Activated T-helper 2 cell treated with anti-CD3 and anti-CD28 coated beads, Interferon-gamma antibody, Interleukin-2, Interleukin-4, amounts not matched to agents 10 μg/mL and 5 μg/mL and 100 μg/mL, durations not matched to agents 14 hours and 24 hours and 36 hours (primary cell): ENCODE results near the gene CDC14B. TPM values are rescaled to one million over a fixed set of nuclear protein-coding genes. Genes with fewer than 3 reads are reported as not detected.
A peak's percentile ranks its signal among the peaks of the same experiment; 100 is the strongest.

ENCODE experiments used
- DNase-seq: peaks from one replicate; pipeline ENCODE4 v3.0.0; 2021; ENCODE audit warnings: low spot score
- H3K27ac Mint-ChIP-seq: one replicate; pipeline ENCODE4 v1.8.0; 2021; ENCODE audit warnings: mixed read lengths
- H3K27me3 Mint-ChIP-seq: one replicate; pipeline ENCODE4 v1.8.0; 2021; ENCODE audit warnings: low read depth, mixed read lengths
- H3K36me3 Mint-ChIP-seq: one replicate; pipeline ENCODE4 v1.8.0; 2021; ENCODE audit warnings: low read depth, mixed read lengths
- H3K4me1 Mint-ChIP-seq: one replicate; pipeline ENCODE4 v1.8.0; 2021; ENCODE audit warnings: low read depth, mixed read lengths
- H3K4me3 Mint-ChIP-seq: one replicate; pipeline ENCODE4 v1.8.0; 2021; ENCODE audit warnings: low read depth, mild to moderate bottlenecking, moderate library complexity, mixed read lengths
- H3K9me3 Mint-ChIP-seq: one replicate; pipeline ENCODE4 v1.8.0; 2021; ENCODE audit warnings: mixed read lengths
- intact Hi-C: fragments of 100-400 bp; cut with micrococcal nuclease; formaldehyde crosslinking; loops from one replicate; pipeline ENCODE4 v1.15.1; 2023
- total RNA-seq: library from RNA; stranded (reverse); gene quantifications from 2 replicates; pipeline ENCODE4 v1.2.3, GENCODE V29; 2022

Gene CDC14B
- total RNA-seq, 1 donor from 2014 or later = 6.5 TPM

DNA sequence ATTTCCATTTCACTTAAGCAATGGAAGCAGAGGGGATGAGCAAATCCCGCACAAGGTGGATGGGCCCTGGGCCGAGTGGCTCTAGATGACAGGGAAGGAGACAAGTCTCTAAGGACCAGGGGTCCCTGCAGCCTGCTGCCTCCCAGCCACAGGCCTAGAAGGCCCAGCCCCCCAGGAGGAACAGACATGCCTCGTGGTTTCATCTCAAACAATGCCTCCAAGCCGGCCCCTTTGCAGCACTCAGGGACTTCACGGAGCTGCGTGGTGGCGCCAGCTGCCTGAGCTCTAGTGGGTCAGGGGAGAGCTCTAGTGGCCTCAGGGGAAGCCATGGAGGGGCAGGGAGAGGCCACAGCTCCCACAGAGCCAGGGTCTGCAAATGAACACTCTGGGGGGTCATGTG, 120.8 kb downstream of the CDC14B start:
- H3K4me1 Mint-ChIP-seq = no peaks in the 10 kb centered on the region
- H3K27me3 Mint-ChIP-seq = no peaks in the 10 kb centered on the region
- H3K36me3 Mint-ChIP-seq = no peaks in the 10 kb centered on the region
- H3K9me3 Mint-ChIP-seq = no peaks in the 10 kb centered on the region
- intact Hi-C loops = no loop called here
- no peak overlapping the region for H3K4me3 Mint-ChIP-seq
- DNase-seq = no peak
- H3K27ac Mint-ChIP-seq = no peak overlapping the region

DNA sequence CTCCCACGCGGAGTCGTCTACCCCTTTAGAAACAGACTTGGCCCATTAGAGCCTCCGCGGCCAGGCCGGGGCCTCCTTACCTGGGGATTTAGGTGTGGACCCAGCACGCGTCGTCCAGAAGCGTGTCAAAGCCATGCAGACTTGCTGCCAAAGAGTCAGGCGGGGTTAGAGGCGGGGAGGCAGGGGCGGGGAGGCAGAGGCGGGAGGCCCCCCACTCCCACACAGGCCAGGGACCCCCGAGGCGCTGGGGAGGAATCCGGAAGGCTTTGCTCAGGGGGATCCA, 122.6 kb downstream of the CDC14B start:
- Mint-ChIP-seq H3K27ac (no peak overlapping the region), H3K9me3 (no peaks in the 10 kb centered on the region)

DNA sequence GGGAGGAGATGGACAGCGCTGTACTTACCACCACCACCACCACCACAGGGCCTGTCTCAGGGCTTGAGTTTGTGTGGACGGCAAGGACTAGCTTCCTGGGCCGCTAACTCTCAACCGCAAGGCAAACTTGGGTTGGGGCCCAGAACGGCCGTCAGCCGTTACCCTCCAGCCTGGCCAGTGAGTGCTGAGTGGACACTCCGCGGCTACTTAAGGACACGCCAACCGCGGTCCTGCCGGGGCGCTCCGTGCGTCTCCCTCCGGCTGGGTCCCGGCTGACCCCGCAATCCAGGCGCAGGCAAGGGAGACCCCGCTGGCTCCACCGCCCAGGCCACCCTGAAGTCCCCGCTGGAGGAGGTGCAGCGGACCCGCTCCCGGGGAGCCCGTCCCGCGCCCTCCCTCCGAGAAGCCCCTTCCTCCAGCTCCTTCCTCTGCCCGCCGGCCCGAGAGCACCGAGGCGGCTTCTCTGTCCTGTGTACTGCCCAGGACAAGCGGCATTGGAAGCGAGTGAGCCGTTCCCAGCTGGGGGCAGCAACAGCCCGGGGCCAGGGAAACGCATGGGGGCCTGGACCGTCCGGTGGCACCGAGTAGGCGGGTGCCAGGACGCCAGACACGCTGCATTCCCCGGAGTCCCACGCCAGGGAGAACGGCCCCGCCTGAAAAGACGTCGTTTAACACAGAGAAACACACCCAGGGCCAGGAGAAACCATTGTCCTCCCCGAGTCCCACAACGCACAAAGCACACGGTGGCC, 123.1 kb downstream of the CDC14B start:
- DNase-seq = no peak
- peaks cover 2% of the 10 kb centered on the region for H3K36me3 Mint-ChIP-seq
- H3K27ac Mint-ChIP-seq = no peak overlapping the region
- H3K4me1 Mint-ChIP-seq = peaks cover 2% of the 10 kb centered on the region
- no peak overlapping the region for H3K4me3 Mint-ChIP-seq
- no peaks in the 10 kb centered on the region for H3K27me3 Mint-ChIP-seq
- intact Hi-C loops = no loop called here
- no peaks in the 10 kb centered on the region for H3K9me3 Mint-ChIP-seq

More for the DNA sequence above, 122.6 kb downstream of the CDC14B start:
- DNase-seq = no peak
- Mint-ChIP-seq H3K27me3 (no peaks in the 10 kb centered on the region), H3K4me3 (no peak overlapping the region), H3K4me1 (no peaks in the 10 kb centered on the region), H3K36me3 (no peaks in the 10 kb centered on the region)
- intact Hi-C loops = no loop called here

DNA sequence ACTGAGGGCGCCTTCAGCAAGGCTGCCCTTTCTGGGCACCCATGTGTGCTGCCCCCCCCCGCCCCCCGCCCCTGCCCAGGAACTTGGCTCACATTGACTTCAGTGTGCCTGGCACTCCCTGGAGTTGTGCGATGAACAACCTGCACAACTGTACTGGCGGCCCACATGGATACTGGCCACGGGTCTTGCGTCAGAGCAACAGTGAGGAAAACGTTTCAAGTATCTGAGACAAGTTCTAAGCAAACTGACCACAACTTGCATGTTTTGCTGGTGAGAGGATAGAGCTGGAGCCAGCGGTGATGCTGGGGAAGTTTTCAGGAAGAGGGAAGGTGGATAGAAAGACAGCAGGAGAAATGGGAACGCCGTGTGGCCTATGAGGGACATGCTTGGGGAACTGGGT, 124.3 kb downstream of the CDC14B start:
- DNase-seq = no peak
- Mint-ChIP-seq H3K4me1 (peaks cover 2% of the 10 kb centered on the region), H3K27ac (no peak overlapping the region), H3K9me3 (no peaks in the 10 kb centered on the region), H3K27me3 (no peaks in the 10 kb centered on the region), H3K4me3 (no peak overlapping the region), H3K36me3 (peaks cover 6% of the 10 kb centered on the region)
- intact Hi-C loops = no loop called here

DNA sequence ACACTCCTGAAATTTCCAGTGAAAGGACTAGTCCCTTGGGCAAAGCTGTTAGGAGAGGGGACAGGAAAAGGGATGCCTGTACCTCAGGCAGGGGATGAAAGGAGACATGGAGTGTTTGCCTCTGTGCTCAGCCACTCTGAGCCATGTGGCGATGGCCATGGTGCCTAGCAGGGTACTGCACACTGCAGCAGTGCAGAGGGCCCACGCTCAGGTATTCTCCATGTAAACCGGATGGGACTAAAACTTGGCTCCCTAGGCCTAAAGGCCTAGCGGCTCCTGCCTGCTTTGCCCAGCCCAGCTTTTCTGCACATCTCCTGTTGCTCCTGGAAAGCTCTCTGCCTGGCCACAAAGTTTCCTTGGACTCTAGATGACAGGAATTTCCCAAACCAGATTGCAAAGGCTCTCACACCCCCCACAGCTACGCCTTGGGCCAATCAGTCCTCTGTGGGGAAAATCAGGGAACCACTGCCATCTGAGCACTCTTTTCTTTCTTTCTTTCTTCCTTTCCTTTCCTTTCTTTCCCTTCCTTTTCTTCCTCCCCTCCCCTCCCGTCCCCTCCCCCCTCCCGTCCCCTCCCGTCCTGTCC, 125.3 kb downstream of the CDC14B start:
- intact Hi-C loops = loop anchor here (5.0 kb wide), 1 partner anchor 42 kb away; the partner anchor contains the start of gene HABP4
- H3K9me3 Mint-ChIP-seq = no peaks in the 10 kb centered on the region
- H3K4me1 Mint-ChIP-seq = peaks cover 2% of the 10 kb centered on the region
- no peaks in the 10 kb centered on the region for H3K27me3 Mint-ChIP-seq
- H3K36me3 Mint-ChIP-seq = peaks cover 13% of the 10 kb centered on the region
- H3K4me3 Mint-ChIP-seq = no peak overlapping the region
- no peak for DNase-seq
- no peak overlapping the region for H3K27ac Mint-ChIP-seq

DNA sequence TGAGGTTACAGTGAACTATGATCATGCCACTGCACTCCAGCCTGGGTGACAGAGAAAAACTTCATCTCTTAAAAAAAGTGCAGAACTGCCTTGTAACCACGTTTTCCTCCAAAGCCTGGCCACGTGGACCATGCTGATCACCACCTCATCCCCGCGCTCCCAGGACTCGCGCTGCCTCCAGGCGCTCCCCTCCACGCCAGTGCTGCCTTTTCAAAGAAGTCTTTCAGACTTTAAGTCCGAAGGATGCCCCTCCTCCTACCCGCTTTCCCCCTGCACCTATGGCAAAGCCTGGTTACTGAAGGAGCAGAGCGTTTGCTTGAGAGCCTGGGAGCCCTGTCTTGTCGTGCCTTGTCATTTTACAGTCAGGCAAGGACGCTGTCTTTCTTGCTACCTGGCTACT, 125.9 kb downstream of the CDC14B start:
- peaks cover 2% of the 10 kb centered on the region for H3K4me1 Mint-ChIP-seq
- peaks cover 17% of the 10 kb centered on the region for H3K36me3 Mint-ChIP-seq
- H3K27ac Mint-ChIP-seq = no peak overlapping the region
- intact Hi-C loops = loop anchor here (5.0 kb wide), 1 partner anchor 41 kb away; the partner anchor contains the start of gene HABP4
- H3K4me3 Mint-ChIP-seq = no peak overlapping the region
- no peaks in the 10 kb centered on the region for H3K9me3 Mint-ChIP-seq
- no peak for DNase-seq
- H3K27me3 Mint-ChIP-seq = no peaks in the 10 kb centered on the region

DNA sequence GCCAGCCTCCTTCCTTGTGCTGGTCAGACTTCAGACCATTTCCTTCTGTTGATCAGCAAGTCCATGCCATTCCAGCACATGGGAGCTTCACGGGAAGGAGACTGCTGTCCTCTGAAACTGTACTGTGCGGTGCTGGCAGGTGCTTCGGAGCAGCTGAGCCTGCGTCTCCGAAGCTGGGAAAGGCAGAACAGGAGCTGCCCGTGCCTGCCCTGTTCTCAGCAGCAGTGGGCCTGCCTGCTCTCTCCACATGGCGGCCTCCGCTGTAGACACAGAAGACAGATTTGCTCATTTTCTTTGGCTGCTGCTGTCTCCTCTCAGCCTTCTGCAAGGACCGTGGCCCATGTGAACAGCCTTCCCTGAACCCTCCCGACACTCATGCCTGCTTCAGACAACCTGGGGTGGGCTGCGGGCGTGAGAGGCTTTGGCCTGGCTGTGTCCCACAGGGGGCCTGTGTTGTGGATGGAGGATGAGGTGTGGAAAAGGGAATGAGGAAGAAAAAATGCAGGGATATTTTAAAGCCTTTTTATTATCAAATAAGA, 126.6 kb downstream of the CDC14B start:
- no peak for DNase-seq
- intact Hi-C loops = loop anchor here (5.0 kb wide), 1 partner anchor 41 kb away; the partner anchor contains the start of gene HABP4
- Mint-ChIP-seq H3K4me1 (peaks cover 2% of the 10 kb centered on the region), H3K36me3 (peaks cover 22% of the 10 kb centered on the region), H3K27ac (no peak overlapping the region), H3K9me3 (no peaks in the 10 kb centered on the region), H3K27me3 (no peaks in the 10 kb centered on the region), H3K4me3 (no peak overlapping the region)

DNA sequence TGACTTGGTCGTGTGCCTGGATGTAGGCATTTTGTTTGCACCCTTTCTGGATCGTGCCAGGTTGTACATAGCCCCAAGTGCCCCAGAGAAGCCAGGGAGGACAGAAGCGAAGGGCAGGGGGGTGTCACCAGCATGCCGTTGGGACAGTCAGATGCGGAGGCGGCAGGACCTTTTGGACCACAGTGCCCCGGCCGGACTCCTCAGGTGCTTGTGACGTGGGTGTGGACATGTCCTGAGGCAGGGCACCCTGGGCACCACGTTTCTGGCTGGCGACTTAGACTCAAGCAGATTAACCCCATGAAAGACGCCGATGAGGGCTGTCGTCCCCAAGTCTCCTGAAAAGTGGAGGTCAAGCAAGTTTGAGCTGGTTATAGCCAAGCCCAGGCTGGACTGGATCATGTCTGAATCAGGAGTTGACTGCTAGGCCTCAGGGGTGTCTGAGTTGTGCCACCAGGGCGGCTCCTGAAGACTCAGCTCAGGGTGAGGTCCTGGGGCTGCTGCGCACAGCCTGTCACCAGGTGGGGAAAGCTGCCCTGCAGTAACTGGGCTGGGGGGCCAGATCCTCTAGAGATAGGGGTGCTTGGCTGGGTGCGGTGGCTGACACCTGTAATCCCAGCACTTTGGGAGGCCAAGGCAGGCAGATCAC, 127.6 kb downstream of the CDC14B start:
- no peak overlapping the region for H3K4me3 Mint-ChIP-seq
- no peaks in the 10 kb centered on the region for H3K9me3 Mint-ChIP-seq
- intact Hi-C loops = loop anchor here (1.0 to 5.0 kb wide), 2 partner anchors 13 to 40 kb away; partner anchors contain the start of gene HABP4
- H3K27ac Mint-ChIP-seq = peak overlapping the region; percentile 74
- H3K4me1 Mint-ChIP-seq = peaks cover 2% of the 10 kb centered on the region
- DNase-seq = no peak
- peaks cover 26% of the 10 kb centered on the region for H3K36me3 Mint-ChIP-seq
- no peaks in the 10 kb centered on the region for H3K27me3 Mint-ChIP-seq

DNA sequence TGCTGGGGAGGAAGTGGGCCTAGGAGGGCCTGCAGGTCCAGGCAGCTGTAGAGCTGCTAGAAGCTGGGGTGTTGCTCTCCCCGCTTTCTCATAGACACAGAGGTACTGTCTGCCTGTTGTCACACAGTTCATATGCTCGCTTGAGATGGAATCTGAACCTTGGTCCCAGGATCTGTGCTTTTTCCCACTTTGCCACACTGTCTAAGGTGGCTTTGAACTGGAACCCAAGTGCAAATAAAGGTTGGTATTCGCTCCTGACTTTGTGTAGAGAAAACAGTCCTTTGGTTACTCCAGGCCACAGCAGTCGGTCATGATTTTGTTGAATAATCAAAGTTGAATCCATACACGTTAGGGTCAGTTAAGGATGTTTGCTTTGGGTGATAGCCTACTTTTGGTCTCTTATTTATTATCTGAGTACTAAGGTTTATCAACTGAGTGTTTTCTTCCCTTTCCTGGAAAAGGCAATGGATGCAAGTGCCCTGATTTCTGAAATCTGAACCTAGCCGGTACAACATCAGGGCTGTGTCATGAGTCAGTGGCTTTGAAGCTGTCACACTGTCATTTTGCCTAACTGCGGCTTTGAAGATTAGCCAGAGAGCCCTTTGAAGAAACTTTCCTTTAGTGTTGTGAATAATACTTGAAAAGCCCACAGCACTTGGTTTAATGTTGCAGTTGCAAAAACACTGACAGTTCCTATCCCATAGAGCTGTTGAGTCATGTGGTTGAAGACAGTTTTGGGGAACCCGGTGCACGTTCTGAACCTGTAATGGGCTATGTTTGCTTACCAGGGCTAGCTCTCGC, 128.4 kb downstream of the CDC14B start:
- peaks cover 29% of the 10 kb centered on the region for H3K36me3 Mint-ChIP-seq
- H3K4me1 Mint-ChIP-seq = peaks cover 2% of the 10 kb centered on the region
- H3K27ac Mint-ChIP-seq = peak overlapping the region; percentile 74
- no peaks in the 10 kb centered on the region for H3K9me3 Mint-ChIP-seq
- intact Hi-C loops = loop anchor here (1.0 to 5.0 kb wide), 2 partner anchors 12 to 39 kb away; partner anchors contain the start of gene HABP4
- no peak overlapping the region for H3K4me3 Mint-ChIP-seq
- DNase-seq = no peak
- H3K27me3 Mint-ChIP-seq = no peaks in the 10 kb centered on the region

DNA sequence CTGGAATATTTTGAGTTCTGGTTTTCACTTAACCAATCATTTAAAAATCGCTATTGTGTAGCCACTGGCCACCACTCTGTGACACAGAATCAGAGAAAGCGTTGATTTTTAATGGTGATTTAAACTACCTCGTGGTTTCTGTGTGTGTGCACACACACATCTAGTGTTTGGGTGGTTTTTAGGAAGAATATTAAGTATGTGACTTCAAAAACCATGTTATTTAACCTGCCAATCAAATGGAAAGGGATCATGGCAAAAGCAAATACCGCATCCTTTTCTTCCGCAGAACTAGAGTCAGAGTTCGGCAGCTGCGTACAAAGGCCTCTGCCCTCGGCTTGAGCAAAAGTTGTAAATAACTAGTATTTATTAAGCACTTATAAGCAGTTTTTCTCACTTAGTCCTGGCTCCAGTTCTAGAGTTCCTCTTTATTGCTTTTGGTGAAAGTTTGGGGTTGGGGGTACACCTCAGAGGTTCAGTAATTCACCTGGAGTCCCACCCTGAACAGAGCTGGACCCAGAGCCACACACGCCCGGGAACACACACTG, 129.0 kb downstream of the CDC14B start:
- H3K36me3 Mint-ChIP-seq = peaks cover 31% of the 10 kb centered on the region
- intact Hi-C loops = loop anchor here (1.0 to 5.0 kb wide), 2 partner anchors 11 to 38 kb away; partner anchors contain the start of gene HABP4

DNA sequence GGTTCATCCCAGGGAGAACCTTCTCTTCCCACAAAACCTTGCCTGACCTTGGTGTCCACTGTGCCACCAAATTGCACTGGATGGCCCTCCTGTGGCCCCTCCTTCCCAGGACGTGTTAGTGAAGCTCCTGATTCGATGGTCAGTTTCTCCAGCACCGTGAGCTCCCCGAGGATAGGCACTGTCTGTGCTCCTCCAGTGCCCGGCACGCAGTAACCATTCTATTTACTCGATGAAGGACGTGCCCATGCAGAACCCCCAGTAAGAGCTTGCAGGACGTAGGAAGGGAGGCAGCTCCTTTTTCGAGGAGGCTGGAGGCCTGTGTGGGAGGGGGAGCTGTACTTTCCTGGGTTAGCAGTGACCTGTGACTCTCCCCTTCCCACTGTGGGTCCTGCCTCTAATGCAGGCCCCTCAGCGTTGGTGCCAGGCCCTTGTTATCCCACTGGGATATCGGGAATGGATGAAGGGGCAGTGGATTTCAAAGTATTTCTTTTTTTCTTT, 130.1 kb downstream of the CDC14B start:
- Mint-ChIP-seq H3K27me3 (no peaks in the 10 kb centered on the region), H3K27ac (no peak overlapping the region), H3K36me3 (peaks cover 40% of the 10 kb centered on the region), H3K9me3 (no peaks in the 10 kb centered on the region), H3K4me1 (peaks cover 2% of the 10 kb centered on the region), H3K4me3 (no peak overlapping the region)
- intact Hi-C loops = no loop called here
- DNase-seq = no peak

More for the DNA sequence above, 129.0 kb downstream of the CDC14B start:
- no peak for DNase-seq
- H3K27me3 Mint-ChIP-seq = no peaks in the 10 kb centered on the region
- no peak overlapping the region for H3K27ac Mint-ChIP-seq
- H3K4me3 Mint-ChIP-seq = no peak overlapping the region
- peaks cover 2% of the 10 kb centered on the region for H3K4me1 Mint-ChIP-seq
- no peaks in the 10 kb centered on the region for H3K9me3 Mint-ChIP-seq

DNA sequence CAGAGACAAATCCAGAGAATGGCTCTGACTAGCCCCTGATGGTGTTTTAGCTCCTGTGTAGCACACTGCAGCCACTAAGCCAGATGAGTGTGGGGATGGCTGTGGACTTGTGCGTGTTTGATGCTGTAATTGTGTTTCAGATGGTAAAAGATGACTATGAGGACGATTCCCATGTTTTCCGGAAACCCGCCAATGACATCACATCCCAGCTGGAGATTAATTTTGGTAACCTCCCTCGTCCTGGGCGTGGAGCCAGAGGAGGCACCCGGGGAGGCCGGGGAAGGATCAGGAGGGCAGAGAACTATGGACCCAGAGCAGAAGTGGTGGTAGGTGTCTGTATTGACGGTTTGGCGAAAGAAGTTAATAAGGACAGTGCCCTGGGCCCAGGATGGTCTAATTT, 131.7 kb downstream of the CDC14B start:
- no peaks in the 10 kb centered on the region for H3K27me3 Mint-ChIP-seq
- no peak overlapping the region for H3K4me3 Mint-ChIP-seq
- H3K27ac Mint-ChIP-seq = no peak overlapping the region
- DNase-seq = no peak
- no peaks in the 10 kb centered on the region for H3K9me3 Mint-ChIP-seq
- H3K36me3 Mint-ChIP-seq = peaks cover 47% of the 10 kb centered on the region
- intact Hi-C loops = no loop called here
- H3K4me1 Mint-ChIP-seq = peaks cover 2% of the 10 kb centered on the region
